C4-2B (cell line): ENCODE results near the gene LZTR1.

ENCODE experiments used
- H3K27ac ChIP-seq: fragments of 450-650 bp; 2 replicates; pipeline ENCODE4 v1.5.1; 2017
- ZFX ChIP-seq: fragments of 450-650 bp; IDR thresholded peaks from 2 replicates; pipeline ENCODE4 v1.6.1; 2017
- TF ChIP-seq, protein P1 (sequence below): fragments of 450-650 bp; conservative IDR thresholded peaks from 2 replicates; pipeline ENCODE4 v1.5.1; 2017; ENCODE audit warnings: mild to moderate bottlenecking

The LZTR1 gene

DNA sequence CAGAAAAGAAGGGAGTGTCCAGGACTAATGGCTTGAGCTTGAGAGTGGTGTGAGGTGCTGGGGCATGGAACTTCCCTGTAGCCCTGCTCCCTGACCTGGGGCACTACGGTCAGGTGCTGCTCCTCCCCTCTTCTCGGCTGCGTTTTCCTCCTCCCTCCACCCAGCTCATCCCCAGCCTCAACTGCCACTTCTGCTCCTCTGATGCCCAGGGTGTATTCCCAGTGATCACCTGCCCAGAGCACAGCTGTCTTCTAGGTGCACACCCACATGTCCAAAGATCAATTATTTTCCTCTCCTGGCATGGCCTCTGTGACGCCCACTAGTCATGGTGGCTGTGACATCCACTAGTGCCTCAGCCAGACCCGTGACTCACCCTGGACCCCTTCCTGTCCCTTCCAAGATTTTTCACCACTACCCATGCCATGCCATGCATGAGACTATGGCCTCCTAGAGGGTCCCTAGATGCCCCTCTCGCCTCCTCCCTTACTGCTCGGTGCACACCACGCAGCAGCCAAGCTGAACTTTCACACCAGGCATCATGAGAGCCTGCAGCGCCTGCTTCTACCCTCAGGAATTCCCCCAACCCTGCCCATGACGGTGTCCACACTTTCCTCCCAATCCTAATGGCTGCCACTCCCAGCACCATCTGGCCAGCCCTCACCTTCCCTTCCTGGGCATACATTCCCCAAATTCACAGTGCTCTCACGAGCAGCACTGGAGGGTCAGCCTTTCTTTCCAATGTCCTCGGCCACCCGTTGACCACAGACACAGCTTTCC lies 34.7 kb downstream of the LZTR1 start:
- TF ChIP-seq ZFX, result no peak
- TF ChIP-seq, protein P1, sequence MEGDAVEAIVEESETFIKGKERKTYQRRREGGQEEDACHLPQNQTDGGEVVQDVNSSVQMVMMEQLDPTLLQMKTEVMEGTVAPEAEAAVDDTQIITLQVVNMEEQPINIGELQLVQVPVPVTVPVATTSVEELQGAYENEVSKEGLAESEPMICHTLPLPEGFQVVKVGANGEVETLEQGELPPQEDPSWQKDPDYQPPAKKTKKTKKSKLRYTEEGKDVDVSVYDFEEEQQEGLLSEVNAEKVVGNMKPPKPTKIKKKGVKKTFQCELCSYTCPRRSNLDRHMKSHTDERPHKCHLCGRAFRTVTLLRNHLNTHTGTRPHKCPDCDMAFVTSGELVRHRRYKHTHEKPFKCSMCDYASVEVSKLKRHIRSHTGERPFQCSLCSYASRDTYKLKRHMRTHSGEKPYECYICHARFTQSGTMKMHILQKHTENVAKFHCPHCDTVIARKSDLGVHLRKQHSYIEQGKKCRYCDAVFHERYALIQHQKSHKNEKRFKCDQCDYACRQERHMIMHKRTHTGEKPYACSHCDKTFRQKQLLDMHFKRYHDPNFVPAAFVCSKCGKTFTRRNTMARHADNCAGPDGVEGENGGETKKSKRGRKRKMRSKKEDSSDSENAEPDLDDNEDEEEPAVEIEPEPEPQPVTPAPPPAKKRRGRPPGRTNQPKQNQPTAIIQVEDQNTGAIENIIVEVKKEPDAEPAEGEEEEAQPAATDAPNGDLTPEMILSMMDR, result no peak
- H3K27ac ChIP-seq, result no peak overlapping the region

DNA sequence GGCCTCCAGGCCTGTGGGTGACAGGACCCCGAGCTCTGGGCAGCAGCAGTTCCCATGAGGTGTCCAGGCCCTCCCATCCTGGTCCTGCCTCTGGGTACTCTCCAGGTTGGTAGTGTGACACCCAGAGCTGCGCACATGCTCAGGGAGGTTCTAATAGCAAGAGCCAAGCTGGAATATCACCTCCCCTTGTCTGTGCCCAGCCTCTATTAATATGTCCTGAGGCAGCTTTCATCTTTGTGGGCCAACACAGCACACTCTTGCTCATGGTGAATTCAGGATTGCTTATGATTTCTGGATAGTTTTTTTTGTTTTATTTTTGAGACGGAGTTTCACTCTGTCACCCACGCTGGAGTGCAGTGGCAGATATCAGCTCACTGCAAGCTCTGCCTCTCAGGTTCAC lies 36.2 kb downstream of the LZTR1 start:
- TF ChIP-seq ZFX, result no peak
- TF ChIP-seq, protein P1, result no peak
- no peak overlapping the region for H3K27ac ChIP-seq

DNA sequence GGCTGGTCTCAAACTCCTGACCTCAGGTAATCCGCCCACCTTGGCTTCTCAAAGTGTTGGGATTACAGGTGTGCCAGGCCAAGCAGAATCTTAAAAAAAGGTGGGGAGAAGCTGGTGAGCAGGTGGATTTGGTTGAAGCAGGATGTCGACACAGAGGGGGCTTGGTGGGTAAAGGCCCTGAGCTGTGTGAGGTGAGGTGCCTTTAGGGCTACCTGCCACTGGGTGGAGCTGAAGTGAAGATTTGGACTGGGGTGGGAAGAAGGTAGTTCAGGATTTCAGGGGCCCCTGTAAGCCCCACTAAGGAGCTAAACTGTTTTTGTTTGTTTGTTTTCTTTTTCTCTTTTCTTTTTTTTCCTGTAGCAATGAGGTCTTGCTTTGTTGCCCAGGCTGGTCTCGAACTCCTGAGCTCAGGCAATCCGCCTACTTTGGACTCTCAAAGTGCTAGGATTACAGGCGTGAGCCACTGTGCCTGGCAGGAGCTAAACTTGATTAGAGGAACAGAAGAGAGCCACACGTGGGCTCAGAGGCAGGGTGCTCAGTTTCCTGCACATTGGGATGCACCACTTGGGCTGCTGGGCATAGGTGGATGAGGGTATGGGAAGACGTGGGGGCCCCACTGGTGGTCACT lies 38.8 kb downstream of the LZTR1 start:
- no peak overlapping the region for H3K27ac ChIP-seq
- TF ChIP-seq ZFX, result no peak
- TF ChIP-seq, protein P1, result no peak; the same call in 1 of the 2 replicates

DNA sequence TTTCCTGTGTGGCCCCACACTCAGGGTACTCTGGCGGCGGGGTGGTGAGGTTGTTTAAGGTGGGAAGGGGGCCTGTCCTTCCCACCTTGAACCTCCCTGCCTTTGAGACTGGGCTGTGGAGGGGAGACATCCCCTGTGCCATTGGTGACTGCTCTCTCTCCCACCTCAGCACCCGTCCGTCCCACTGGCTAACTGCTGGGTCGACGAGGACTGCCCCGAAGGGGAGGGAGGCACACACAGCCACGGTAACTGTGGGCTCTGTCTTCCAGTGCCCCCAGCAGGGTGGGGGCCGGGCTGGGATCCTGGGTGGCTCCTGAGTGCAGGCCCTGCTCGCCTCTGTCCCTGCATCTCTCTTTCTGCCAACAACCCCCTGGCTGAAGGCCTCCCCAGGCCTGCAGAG lies 40.4 kb downstream of the LZTR1 start:
- no peak overlapping the region for H3K27ac ChIP-seq
- TF ChIP-seq ZFX, result no peak
- TF ChIP-seq, protein P1, result no peak

DNA sequence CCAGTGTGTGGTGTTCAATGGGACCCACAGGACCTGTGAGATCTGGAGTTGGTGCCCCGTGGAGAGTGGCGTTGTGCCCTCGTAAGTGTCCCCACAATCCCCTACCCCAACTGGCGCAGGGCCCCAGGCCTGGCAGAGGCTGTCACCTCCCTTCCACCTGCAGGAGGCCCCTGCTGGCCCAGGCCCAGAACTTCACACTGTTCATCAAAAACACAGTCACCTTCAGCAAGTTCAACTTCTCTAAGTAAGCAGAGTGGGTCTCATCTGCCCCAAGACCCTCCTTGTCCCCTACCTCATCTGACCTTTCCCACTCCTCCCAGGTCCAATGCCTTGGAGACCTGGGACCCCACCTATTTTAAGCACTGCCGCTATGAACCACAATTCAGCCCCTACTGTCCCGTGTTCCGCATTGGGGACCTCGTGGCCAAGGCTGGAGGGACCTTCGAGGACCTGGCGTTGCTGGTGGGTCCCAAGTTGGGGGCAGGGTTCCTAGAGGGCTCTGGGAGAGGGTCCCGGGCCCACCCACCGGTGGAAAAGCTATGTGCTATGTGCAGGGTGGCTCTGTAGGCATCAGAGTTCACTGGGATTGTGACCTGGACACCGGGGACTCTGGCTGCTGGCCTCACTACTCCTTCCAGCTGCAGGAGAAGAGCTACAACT lies 41.0 kb downstream of the LZTR1 start:
- H3K27ac ChIP-seq, result no peak overlapping the region
- TF ChIP-seq, protein P1, result no peak
- no peak for TF ChIP-seq ZFX

DNA sequence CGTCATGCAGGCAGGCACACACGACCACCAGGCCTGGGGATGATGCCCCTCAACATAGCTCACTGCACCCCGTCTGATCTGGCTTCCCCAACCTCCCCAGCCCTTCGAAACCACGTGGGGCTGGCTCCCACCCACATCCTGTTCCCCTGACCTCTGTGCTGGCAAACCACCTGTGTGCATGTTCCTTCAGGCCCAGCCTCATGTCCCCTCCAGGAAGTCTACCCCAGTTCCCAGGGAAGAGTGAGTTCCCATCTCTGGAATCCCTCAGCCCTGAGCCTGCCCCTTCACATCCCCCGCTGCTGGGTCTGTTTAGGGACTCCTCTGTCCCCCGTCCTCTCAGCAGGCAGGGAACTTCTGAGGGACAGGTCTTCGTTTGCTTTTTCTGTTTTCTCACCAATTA lies 43.2 kb downstream of the LZTR1 start:
- H3K27ac ChIP-seq, result no peak overlapping the region
- TF ChIP-seq ZFX, result no peak
- TF ChIP-seq, protein P1, result no peak
